PC-3 (cell line): ENCODE results near the gene ADCY3.

Source experiments
- EZH2phosphoT487 ChIP-seq: fragments of 300-600 bp; sonication (generic); IDR thresholded peaks from 2 replicates; pipeline ENCODE4 v1.6.1; 2018; ENCODE audit warnings: mild to moderate bottlenecking, antibody characterized with exemption, low read length, borderline replicate concordance
- TF ChIP-seq, protein P1 (sequence below): fragments of 300-600 bp; sonication (generic); conservative IDR thresholded peaks from 2 replicates; pipeline ENCODE4 v1.5.1; 2017; ENCODE audit warnings: antibody characterized with exemption, low read depth, mild to moderate bottlenecking, low read length

DNA sequence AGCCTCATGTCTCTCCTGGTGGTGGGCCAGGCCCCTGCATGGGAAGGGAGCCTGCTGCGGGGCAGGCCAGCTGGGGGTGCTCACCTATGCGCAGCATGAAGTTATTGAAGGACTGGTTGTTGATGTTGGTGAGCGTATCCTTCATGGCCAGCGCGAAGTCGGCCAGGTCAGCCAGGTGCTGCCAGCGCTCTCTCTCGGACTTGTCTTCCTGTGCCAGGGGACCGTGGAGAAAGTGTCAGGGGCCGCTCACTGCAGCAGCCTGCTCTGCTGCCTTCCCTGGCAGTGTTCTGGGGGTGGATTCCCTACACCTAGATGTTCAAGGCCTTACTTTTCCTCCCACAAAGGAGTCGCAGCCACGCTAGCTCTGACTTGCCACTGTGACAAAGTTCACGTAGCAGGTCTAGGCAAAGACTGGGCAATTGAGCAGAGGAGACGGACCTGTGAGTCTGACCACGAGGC, 98.6 kb downstream of the ADCY3 start:
- TF ChIP-seq, protein P1, sequence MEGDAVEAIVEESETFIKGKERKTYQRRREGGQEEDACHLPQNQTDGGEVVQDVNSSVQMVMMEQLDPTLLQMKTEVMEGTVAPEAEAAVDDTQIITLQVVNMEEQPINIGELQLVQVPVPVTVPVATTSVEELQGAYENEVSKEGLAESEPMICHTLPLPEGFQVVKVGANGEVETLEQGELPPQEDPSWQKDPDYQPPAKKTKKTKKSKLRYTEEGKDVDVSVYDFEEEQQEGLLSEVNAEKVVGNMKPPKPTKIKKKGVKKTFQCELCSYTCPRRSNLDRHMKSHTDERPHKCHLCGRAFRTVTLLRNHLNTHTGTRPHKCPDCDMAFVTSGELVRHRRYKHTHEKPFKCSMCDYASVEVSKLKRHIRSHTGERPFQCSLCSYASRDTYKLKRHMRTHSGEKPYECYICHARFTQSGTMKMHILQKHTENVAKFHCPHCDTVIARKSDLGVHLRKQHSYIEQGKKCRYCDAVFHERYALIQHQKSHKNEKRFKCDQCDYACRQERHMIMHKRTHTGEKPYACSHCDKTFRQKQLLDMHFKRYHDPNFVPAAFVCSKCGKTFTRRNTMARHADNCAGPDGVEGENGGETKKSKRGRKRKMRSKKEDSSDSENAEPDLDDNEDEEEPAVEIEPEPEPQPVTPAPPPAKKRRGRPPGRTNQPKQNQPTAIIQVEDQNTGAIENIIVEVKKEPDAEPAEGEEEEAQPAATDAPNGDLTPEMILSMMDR = no peak
- no peak for TF ChIP-seq EZH2phosphoT487
